Hematopoietic multipotent progenitor cell treated with erythropoietin and hydrocortisone succinate and interleukin-3 and kit ligand, for 15 days (in vitro differentiated cells): ENCODE measurements around the gene DGKA.
"Not testable (repeated sequence)": the region's sequence is repeated elsewhere in the genome, so short reads cannot be mapped to it uniquely, and the experiment has no call there.

Experiments used
- DNase-seq: peaks from one replicate; pipeline ENCODE4 v3.0.0-alpha.2; 2015; ENCODE audit warnings: low spot score

DGKA gene

DNA sequence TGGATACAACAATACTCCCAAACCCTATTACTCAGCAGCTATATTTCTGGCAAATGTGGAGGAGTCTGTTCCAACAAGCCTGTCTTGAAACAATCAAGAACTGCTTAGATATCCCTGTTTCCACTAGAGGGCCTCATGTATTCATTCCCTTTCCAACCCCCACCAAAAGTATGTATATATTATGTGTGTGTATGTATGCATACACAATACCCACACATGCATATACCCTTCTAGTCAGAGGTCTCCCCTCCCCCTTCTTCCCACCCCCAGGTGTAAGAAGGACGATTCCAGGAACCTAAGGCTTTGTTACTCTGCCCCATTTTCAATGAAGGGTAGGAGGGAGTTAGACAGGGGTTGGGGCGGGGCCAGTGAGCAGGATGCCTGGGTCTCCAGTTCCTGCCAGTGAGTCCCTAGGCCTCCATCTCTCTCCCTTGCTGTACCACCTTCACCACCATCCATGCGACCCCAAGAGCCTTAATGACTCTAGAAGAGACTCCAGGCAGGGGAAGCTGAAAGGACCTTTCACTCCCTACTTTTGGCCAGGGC is at the start of gene DGKA:
Gene DGKA (plus strand): TSS at position 392 of the 546 bp plus-strand sequence. CDS start 5,342 bp downstream, outside the sequence.
- peak; percentile 67 for DNase-seq

DNA sequence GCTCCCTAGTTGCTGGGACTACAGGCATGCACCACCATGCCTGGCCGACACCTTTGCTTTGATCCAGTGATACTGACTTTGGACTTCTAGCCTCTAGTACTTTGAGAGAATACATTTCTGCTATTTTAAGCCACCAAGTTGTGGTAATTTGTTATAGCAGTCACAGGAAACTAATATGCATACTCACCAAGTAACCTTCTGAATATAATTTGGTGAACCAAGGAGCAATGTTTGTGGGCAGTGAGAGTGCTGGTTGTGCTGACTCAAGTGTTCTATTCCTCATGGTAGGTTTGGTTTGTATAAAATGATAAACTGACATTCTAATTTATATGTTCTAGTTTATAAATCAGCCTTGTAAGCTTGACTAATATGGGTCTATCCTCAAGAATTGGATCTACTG is 45.8 kb upstream of the DGKA start:
- DNase-seq, result no peak

DNA sequence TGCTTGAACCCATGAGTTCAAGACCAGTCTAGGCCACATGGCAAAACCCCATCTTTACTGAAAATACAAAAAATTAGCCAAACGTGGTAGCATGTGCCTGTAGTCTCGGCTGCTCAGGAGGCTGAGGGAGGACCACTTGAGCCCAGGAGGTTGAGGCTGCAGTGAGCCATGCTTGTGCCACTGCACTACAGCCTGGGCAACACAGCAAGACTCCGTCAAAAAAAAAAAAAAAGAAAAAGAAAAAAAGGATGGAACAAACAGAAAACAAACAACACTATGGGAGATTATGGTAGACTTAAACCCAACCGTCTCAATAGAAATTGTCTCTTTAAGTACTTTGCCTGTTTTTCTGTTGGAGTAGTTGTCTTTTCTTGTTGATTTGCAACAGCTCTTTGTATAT is 39.7 kb upstream of the DGKA start:
- DNase-seq, result no peak

DNA sequence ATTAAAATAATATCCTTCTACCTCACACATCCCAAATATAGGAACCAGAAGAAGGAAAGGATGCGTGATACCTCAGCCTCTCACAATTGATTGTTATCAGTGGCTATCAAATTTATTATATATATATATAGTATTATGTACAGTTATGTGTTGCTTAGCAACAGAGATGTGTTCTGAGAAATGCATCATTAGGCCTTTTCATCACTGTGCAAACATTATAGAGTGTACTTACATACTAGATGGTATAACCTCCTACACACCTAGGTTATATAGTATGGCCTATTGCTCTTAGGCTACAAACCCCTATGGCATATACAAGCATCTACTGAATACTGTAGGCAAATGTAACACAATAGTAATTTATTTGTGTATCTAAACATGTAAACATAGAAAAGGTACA is 37.2 kb upstream of the DGKA start:
- no peak for DNase-seq

DNA sequence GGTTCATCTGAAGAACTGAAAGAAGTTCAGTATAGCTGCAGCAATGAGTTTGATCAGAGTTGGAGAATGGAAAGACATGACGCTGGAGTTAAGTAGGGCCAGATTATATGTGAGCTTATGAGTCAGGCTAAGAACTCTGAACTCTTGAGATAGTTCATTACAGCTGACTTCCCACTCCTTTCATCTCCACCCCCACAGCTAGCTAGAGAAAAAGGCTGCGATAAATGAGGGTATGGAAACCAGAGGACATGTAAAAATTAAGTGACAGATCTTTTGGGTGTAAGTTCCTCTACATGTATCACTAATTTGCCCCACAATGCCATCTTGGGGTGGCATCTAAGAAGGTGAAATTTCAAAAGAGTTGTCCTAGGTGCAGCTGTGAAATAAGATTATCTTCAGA is 31.9 kb upstream of the DGKA start:
- no peak for DNase-seq

DNA sequence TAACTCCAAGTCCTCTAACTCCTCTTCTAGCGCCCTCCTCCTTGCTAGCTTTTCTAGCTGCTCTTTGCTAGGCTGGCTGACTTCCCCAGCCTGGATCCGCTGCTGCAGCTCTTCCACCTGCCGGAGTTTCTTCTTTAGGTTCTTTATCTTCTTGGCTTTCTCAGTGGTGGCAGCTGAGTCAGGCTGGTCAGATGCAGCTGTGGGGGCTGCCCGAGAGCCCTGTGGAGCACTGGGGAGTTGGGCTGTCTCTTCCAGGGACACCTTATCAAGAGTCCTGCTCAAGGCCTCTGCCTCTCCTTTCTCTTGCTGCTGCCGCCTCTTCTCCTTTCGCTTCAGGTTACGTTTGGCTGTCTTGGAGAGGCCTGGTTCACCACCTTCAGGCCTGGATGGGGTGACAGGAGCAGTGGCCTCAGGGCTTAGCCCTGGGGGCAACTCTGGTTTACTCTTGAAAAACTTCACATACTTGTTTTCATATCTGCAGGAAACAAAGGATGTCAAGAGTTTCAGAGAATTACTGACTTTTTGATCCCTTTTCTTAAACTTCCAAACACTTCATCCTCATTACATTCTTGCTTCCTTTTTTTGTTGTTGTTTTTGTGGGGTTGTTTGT is 29.0 kb upstream of the DGKA start:
- DNase-seq, result no peak

DNA sequence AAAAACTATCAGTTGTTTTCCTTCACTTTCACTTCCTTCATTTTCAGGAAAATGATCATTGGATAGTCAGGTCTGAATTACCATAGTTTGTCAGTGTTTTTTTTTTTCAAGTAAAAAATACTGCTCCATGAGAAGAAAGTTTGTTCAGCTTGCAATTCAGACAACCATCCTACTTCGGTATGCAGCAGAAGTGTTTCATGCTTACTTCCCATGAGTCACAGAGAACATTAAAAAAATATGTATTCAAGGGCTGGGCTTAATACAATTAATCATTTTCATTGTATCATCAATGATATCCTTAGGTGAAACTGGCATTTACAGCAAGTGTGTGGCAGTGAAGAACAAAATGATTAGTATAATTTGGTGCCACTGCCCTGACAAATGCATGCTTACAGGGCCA is 24.9 kb upstream of the DGKA start:
- DNase-seq, result no peak

DNA sequence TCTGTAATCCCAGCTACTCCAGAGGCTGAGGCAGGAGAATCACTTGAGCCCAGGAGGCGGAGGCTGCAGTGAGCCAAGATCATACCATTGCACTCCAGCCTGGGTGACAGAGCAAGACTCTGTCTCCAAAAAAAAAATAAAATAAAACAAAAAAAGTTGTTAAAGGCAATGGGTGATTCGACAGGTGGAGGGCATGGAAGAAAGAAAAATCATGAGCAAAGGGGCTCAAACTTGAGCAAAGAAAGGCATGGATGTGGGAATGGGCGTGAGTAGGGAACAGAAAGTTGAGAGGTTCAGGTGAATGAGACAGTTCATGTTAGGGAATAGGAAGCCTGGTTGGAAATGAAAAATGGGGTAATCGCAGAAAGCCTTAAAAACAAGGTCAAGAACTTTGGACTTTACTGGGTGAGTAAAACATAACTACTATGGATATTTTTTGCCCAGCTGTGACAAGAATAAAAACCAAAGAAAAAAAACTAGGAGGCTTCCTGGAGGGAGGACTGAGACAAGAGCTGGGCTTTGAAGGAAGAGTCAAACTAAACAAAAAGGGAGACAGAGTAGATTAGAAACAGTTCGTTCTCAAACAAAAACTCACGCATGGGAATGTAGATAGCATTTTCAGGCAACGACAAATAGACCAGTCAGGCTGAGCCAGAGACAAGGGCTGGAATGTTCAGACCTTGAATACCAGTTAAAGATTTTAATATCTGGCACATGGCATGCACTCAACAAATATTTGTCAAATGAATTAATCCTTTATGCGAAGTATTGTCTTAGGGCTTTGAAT is 22.0 kb upstream of the DGKA start:
- DNase-seq, result no peak

DNA sequence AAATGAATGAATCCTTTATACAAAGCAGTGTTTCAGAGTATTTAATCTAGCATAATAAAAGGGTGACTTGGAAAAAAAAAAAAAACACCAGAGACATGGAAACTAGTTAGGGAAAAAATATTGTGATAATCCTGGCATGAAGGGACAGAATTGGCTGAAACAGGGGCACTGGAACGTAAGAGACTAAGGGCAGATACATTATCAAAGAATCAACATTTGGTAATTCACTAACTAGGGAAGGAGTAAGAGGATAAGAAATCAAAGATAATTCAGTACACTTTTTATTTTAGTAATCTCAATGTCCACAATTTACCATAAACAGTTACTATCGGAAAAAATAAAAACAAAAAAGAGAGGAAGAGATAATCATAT is 21.5 kb upstream of the DGKA start:
- DNase-seq, result no peak

DNA sequence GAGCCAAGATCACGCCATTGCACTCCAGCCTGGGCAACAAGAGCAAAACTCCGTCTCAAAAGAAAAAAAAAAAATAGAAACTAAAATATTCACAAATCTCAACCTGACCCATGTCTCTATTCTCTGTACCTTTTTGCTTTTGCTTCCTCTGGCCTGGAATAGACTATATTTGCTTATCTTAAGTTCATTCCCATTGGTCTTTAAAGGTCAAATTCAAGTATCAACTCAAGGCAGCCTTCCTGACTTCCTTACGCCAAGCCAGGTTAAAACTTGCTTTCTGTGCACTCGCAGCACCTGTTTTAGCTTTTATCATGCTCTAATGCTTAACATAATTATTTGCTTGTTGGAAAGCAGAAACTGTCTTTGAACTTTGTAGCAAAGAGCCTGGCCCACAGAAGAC is 18.1 kb upstream of the DGKA start:
- DNase-seq, result no peak

DNA sequence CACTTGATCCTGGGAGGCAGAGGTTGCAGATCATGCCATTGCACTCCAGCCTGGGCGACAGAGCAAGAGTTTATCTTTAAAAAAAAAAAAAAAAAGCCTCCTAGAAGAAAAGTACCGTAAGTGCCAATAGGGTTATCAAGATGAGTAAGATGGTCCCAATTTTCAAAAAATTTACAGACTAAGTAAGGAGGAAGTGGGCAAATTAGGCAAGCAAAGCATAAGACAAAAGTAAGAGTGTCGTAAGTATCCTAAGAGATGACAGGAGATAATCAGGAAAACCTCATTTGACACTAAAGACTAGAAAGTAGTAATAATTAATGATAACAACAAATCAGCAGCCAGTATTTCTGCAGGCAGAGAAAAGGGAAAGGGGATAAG is 15.5 kb upstream of the DGKA start:
- no peak for DNase-seq

DNA sequence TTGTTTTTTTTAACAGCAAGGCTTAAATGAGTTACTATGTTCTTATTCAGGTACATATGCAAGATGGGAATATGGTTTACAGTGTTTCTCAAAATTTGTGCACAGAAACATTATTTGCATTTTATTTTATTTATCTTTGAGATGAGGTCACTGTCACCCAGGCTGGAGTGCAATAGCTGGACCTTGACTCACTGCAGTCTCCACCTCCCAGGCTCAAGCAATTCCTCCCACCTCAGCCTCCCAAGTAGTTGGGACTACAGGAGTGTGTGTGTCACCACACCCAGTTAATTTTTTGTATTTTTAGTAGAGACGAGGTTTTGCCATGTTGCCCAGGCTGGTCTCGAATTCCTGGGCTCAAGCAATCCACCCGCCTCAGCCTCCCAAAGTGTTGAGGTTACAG is 11.9 kb upstream of the DGKA start:
- not testable (repeated sequence) for DNase-seq

DNA sequence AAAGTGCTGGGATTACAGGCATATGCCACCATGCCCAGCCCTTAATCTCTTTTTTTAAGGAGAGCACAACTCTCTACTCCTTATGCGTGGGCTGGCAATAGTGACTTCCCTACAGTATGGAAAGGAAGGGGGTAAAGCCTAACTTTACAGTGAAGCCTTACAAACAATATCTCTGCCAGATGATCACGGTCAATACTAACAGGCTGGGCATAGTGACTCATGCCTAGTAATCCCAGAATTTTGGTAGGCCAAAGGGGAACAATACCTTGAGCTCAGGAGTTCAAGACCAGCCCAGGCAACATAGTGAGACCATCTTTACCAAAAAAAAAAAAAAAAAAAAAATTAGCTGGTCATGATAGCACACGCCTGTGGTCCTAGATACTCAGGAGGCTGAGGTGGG is 8.8 kb upstream of the DGKA start:
- no peak for DNase-seq

DNA sequence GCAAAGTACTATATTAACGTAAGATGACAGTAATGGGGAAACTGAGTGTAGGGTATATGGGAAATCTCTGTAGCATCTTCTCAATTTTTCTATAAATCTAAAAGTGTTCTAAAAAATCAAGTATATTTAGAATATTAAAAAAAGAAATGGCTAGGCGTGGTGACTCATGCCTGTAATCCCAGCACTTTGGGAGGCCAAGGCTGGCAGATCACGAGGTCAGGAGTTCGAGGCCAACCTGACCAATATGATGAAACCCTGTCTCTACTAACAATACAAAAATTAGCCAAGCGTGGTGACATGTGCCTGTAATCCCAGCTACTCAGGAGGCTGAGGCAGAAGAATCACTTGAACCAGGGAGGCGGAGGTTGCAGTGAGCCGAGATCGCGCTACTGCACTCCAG is 7.3 kb upstream of the DGKA start:
- DNase-seq, result not testable (repeated sequence)

DNA sequence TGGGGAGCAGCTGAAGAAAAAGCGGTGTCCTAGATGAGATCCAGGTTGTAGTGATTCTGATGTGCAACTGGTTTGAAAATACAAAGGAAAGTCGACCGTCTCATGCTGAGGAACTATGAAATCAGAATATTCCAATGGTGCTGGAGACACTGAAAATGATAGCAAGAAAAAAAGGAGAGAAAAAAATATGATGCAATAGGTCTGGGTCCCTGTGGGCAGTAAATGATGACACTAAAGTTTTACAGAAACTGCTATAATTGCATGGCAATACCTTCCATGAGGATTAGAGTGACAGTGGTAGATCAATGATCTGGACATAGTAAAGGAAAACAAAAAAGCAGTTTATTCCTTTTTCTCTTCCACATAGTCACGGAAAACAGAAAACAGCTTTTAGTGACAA is 5.6 kb upstream of the DGKA start:
- no peak for DNase-seq

DNA sequence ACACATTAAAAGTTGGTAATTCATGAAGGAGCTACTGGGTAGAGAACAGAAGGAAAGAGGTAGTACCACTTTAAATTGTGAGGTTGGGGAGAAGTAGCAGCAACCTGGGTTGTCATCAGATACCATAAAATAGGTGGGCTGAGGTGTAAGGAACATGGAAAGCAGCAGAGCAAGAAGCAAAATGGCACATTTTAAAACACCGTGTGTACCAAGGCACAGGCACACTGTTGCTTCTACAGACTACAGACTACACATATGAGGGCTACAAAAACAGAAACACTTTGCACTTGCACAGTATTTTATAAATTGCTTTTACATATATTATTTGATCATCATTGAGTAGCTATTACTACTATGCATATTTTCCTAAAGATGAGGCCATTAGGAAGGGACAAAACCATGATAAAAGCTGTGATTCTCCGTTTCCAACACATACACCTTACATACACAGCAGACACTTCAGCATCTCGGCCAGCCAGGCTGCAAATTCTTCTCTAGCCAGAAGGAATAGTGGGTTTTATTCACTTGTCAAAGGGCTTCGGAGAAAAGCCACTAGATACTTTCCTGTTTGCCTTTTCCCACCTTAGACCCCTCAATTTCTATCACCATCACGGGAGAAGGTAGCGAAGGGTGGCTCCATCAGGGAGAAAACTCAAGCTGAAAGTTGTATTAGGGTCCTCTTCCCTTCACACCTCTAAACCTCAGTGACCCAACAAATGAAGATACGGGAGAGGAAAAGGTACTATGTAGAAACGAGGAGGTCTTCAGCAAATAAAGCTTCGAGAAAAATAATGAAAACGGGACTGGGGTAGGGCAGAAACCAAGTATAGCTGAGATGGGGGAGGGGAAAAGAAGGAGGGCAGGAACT is 4.9 kb upstream of the DGKA start:
- DNase-seq, result no peak

DNA sequence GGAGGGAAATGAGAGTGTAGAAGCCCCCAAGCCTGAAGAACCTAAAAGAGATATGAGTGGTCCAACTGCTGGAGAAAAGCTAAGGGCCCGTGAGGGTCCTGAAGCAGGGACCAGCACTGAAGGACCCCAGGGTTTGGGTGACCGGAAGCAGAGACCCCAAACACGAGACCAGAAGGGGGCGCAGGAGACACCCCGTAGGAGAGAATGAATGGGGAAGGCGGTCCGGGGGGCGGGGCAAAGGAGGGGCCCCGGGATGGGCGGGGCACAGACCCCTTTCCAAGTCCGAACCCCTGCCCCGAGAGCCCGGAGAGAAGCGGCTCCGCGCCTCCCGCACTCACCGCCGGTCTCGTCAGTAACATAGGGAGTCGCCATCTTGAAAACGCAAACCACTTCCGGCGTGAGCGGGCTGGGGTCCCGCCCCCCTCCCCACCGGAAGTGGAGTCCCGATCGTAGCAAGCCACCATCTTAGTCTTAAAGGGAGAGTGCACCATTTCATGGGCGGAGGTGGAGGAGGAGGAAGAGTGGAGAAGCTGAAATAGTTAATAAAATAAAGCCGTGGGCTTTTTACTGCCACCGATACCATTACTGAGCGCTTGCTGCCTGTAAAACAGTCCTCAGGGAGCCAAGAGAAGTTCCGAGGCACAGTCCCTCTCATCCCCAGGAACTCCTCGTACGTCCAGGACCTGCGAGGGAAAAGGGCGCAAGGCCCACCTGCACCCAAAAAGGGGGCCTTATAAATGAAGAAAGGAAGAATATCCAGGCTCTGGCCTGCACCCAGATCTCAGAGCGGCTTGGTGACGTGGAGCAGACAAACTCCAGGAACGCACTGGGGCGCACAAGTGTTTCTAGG is 4.0 kb upstream of the DGKA start:
- peak; percentile 90 for DNase-seq

DNA sequence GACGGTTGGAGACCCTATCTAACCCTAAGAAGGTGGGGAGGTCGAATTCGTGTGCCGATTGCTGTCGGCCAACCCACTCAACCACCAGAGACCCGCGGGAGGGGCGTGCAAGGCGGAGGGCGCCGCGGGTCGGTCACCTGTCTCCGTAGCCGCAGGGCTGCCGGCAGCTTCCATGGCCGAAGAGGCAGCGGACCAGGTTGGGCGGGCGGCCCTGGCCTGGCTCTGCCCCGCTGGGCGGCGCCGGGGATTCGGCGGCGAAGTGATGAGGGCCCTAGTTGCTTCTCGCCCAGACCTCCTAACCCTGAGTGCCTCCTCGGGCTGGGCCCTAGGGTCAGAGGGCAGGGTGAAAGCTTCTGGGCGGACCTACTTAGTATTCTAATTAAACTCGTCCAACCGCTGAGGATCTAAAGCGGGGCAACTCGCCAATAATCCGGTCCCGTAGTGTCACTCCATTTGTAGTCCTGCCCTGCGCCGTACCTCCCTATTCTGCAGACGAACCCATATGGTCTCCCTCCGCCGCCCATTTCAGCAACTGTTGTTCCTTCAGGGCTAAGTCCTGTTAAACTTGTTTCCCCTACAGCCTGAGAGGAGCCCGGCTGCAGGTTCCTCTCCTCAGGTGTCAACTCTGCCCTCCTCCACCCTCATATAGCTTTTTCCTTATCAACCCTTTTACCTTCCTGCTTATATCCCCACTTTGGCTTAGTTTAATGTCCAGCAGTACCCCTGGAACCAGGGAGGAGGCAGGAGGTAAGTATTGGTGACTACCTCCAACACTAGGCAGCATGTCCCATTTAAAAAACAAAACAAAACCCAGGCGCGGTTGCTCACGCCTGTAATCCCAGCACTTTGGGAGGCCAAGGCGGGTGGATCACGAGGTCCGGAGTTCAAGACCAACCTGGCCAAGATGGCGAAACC is 3.1 kb upstream of the DGKA start, which contains the start of gene PYM1:
Gene PYM1 (minus strand): TSS at position 307 of the 915 bp plus-strand sequence. CDS start 133 bp downstream, at position 174.
- peak; percentile 85 for DNase-seq

DNA sequence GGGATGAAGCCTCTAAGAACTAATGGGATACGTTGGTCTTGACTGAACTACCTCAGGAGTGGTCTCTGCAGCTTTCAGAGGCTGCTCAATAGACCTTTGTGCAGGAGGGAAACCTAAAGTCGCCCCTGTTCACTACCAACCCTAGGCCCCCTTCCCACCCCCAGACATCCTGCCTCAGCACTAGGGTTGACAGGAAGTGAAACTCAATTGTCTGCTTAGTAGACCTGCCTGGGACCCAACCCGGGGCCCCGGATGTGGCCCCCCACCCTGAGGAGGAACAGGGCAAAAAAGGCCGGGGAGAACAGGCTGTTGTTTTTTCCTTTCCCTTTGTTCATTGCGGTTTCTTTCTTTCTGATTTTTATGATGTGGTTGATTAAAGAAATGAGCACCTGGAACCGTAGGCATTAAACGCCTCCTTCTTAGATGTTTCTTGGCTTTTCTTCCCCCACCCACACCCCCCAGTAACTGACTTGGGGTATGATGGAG is 1.6 kb upstream of the DGKA start:
- DNase-seq, result no peak

DNA sequence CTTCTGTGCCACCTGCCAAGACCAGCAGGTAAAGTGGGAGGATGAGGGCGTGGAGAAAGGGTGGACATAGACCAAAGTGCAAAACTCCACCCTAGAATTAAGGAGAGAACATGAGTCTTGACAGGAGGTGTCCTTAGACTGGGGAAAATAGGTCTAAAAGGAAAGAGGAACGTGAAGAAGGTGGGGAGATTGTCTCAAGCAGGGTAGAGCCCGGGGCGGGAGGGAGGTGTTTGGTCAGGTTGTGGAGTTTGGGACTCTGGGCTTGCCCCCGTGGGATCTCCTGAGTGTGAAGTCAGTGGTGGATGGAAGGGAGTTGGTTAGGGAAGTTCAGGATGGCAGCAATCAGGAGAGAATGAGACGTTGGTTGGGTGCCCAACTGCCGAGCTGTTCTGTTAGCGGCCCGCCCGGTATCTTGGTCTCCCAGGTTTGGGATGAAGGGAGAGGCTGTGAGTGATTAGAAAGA is 386 bp downstream of the DGKA start:
- DNase-seq, result peak; percentile 27
